GM18951 (cell line): ENCODE results near the gene ZCCHC2.

Experiments used
- POLR2A ChIP-seq: IDR thresholded peaks from 4 replicates; pipeline ENCODE4 v1.6.1; 2011; ENCODE audit warnings: mild to moderate bottlenecking; ENCODE audit not compliant: insufficient read length, insufficient read depth; ENCODE audit errors: extremely low read depth
- in situ Hi-C: fragments of 300-500 bp; cut with MboI; formaldehyde crosslinking; loops from one replicate; pipeline ENCODE4 v1.12.0; 2022; ENCODE audit warnings: low sequenced_read_pairs, mixed read lengths, inconsistent platforms; ENCODE audit not compliant: unreplicated experiment

ZCCHC2 gene

DNA sequence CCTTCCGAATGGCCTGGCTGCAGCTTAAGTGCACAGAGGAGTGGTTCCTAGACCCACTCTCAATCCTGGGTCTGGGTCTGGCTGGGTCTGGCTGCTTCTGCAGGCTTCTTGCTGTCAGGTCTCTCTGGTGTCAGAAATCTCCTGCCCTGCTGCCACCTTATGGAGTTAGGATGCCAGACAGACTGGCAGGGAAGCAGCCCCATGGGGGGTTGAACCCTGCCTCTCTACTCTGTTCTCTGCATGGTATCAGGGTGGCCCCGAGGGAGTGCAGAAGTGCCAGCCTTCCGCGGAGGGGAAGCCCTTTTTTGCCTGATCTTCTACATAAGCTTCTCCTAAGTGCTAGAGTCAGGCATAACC lies 89.4 kb downstream of the ZCCHC2 start:
- in situ Hi-C loops: loop anchor here (25.0 kb wide), 1 partner anchor 375 kb away; no protein-coding TSS in a partner anchor
- no peak for TF ChIP-seq POLR2A

DNA sequence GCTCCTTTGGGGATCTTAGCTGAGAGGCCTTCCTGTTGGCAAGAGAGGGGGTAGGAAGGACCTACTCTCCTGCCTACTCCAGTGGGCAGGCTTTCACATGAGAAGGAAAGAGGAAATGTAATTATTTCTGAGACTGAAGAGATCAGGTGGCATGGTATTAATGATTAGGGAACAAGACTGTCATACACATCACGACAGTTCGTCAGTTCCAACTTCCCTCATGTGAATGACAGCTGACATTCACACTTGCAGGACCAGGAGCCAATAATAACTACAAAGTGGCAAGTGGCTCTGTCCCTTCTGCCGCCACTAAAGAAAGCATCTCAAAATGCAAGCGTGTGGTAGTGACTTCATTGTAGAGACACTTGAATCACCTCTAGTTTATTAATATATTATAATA lies 90.0 kb downstream of the ZCCHC2 start:
- TF ChIP-seq POLR2A: no peak
- in situ Hi-C loops: loop anchor here (25.0 kb wide), 1 partner anchor 375 kb away; no protein-coding TSS in a partner anchor

DNA sequence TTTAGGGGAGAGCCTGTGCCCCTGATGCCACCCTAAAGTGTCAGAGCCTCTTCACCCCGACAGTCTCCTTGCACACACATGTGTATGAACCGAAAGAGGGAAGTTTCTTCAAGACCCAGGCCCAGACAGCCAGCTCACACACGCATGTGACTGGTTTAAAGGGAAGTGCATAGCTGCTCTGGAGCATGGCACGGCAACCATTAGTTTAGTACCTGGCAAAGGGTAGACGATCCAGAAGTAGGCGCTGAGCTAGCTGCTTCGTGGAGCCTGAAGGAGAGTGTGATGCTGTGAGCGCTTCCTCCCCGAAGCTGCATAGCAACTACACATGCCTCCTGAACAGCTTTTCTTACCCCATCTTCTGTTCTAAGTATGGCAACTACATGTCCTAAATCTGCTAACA lies 91.7 kb downstream of the ZCCHC2 start:
- in situ Hi-C loops: loop anchor here (25.0 kb wide), 1 partner anchor 373 kb away; no protein-coding TSS in a partner anchor
- no peak for TF ChIP-seq POLR2A

DNA sequence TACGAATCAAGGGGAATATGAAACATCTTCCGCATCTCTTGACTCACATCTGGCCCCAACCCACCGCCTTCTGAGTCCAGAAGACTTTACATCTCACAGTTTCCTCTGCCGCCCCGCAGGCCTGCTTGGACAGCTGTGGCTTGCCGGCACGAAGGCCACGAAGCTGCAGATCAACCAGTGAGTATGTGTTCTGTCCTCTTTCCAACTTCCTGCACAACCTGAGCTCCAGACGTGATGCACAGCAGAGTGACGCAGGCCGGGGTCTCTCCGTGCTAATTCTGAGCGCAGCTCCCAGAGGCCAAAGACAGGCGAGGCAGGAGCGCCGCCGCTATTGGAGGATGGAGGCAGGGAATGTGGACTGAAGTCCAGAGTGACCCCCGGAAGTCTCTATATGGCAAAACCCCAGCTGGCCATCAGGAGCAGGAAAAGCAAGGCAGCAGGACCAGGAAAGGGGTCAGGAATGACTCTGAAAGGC lies 93.5 kb downstream of the ZCCHC2 start:
- in situ Hi-C loops: loop anchor here (25.0 kb wide), 1 partner anchor 371 kb away; no protein-coding TSS in a partner anchor
- no peak for TF ChIP-seq POLR2A

DNA sequence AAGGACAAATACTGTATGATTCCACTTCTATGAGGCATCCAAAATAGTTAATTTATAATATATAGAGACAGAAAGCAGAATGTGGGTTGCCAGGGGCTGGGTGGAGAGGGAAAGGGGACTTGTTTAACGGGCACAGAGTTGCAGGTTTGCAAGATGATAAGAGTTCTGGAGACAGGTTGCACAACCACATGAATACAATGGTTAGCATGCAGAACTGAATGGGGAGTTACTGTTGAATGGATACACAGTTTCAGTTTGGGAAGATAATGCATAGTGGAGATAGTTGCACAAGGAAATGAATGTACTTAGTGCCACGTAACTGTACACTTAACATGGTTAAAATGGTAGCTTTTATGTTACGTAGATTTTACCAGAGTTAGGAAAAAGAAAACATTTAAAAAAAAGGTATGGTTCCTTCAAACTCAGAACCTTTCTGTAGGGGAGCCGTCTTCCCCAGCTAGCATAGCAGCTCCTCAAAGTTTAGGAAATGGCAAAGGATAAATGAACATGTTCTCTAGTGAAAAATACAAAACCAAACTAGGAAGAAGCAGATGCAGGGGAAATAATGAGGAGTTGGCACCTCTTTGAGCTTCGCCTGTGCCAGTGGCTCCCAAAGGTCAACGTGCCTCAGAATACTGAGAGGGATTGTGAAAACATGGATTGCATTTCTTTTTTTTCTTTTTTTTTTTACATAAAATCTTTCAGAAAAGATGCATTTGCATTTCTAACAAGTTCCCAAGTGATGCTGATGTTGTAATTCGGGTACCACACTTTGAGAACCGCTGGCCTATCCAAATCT lies 95.2 kb downstream of the ZCCHC2 start:
- in situ Hi-C loops: loop anchor here (25.0 kb wide), 1 partner anchor 369 kb away; no protein-coding TSS in a partner anchor
- no peak for TF ChIP-seq POLR2A

DNA sequence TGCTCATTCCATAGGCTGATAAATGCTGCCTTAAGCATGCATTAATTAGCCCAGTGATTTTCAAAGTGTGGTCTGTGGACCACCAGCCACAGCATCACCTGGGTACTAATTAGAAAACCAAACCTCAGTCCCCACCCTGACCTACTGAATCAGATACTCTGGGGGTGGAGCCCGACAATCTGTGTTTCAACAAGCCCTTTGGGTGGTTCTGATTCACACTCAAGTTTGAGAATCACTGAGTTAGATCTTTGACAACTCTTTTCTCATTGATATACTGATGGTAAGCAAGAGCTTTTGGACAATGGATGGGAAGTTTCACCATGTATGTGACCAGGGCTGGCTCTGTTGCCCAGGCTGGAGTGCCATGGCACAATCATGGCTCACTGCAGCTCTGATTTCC lies 95.9 kb downstream of the ZCCHC2 start:
- TF ChIP-seq POLR2A: no peak
- in situ Hi-C loops: loop anchor here (25.0 kb wide), 1 partner anchor 369 kb away; no protein-coding TSS in a partner anchor

DNA sequence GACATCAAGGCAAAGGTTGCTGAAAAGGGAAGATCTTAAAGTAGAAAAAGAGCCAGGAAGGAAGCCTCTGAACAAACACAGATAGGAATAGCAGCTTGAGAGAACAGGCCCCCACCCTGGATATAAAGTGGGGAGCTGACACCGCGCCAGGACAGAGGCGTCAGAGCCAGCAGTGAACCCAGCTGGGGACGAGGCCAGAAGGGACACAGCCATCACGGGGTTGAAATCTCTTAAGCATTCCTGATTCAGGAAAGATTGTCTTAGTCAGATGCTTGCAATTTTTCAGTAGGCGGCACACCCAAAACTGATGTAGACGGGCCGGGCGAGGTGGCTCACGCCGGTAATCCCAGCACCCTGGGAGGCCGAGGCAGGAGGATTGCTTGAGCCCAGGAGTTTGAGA lies 98.7 kb downstream of the ZCCHC2 start:
- TF ChIP-seq POLR2A: no peak
- in situ Hi-C loops: loop anchor here (25.0 kb wide), 1 partner anchor 366 kb away; no protein-coding TSS in a partner anchor

DNA sequence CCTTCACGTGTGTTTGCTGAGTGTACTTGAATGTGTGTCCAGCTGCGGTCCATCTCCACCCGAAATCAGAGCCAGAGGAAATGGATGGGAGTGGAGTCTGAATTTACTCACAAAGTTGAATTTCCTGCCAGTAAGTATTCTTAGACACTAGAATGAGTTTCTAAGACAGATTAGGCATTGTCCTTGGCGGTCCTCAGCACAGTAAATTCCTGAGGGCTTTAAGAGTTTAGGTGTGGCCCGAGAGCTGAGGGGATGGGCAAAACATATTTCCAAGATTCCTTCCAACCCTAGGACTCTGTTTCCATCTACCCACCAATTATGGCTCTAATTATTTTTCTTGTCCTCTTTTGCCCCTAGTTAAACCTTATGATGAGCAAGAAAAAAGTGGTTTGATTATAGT lies 102.2 kb downstream of the ZCCHC2 start:
- in situ Hi-C loops: no loop called here
- TF ChIP-seq POLR2A: no peak
